HG03066 (cell line): ENCODE data around the gene DGKI.
"Not testable (repeated sequence)": the region's sequence is repeated elsewhere in the genome, so short reads cannot be mapped to it uniquely, and the experiment has no call there.

Experiments used
- ATAC-seq: cut with Tn5 transposase; IDR thresholded peaks from one replicate; pipeline ENCODE4 v1.9.1; 2021; ENCODE audit warnings: low read depth; ENCODE audit not compliant: unreplicated experiment

DGKI gene

DNA sequence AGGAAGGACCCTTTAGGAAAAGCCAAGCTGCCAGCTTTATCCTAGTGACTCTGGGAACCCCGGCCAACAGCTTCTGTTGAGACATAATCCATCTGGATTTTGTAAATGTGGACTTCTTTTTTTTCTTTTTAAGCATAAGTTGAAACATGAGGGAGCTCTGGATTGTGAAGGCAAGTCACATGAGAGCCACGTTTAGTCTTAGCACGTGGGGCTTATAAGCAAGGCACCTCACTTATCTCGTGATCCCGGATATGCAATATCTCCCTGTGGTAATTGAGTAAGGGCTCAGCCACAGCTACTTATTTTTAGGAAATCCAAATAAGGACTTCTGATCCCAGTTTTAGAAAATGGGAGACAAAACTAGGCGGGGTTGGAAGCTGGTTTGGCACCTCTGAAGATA is 392.0 kb downstream of the DGKI start:
- ATAC-seq, result no peak

DNA sequence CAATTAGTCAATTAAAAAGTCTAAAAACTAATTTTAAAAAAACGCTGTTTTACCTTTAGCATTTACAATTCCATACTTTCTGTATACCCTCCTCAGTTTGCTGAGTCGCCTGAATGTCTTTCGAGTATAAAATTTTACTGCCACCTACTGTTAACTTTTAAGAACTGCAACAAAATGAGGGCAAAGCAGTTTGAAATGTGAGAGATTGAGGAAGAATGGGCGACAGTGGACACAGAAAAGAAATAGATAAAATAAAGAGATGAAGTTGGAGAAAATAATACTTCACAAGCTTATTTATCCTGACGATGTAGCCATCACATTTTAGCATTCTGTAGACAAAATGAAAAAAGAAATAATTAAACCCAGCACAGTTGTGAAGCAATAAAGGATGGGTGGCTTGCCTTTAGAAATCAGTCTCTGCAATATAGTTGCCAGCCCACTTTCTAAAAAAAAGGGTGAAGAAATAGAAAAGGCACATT is 392.5 kb downstream of the DGKI start:
- ATAC-seq, result peak; percentile 66

DNA sequence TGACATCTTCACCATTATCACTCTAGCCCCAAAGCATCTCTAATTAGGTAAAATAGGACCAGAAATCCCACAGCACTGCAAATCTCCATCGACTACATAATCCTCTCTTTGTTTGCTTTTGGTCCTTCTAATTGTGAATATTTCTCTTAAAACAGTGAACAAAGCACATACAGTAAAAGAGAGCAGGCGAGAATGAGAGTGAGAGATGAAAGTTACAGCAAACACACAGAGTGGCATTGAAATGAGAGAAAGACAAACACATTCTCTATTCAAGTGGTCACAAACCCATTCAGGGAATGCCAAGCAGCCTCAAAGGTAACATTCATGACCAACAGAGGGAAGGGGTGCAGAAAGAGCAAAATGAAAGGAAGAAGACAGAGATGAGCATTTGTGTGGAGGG is 393.4 kb downstream of the DGKI start:
- no peak for ATAC-seq

DNA sequence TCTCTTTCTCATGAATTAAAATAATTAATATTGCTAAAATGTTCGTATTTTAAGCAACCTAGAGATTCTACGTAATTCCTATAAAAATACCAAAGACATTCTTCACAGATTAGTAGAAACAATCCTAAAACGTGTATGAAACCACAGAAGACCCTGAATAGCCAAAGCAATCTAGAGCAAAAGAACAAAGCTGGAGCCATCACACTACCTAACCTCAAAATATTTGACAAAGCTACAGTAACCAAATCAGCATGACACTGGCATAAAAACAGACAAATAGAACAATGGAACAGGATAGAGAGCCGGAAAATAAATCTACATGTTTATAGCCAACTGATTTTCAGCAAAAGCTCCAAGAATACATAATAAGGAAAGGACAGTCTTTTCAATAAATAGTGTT is 397.8 kb downstream of the DGKI start:
- no peak for ATAC-seq

DNA sequence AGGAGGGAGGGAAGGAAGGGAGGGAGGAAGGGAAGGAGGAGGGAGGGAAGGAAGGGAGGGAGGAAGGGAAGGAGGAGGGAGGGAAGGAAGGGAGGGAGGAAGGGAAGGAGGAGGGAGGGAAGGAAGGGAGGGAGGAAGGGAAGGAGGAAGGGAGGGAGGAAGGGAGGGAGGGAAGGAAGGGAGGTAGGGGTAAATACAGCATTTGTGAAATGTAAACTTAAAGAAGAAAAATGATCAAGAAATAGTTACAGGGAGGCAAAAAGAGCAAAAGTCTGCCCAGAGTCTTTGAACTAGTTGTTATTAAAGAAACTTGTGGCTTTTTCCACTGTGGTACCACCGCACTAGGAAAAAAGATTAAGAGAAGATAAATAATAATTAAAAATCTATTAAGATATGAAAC is 398.2 kb downstream of the DGKI start:
- not testable (repeated sequence) for ATAC-seq

DNA sequence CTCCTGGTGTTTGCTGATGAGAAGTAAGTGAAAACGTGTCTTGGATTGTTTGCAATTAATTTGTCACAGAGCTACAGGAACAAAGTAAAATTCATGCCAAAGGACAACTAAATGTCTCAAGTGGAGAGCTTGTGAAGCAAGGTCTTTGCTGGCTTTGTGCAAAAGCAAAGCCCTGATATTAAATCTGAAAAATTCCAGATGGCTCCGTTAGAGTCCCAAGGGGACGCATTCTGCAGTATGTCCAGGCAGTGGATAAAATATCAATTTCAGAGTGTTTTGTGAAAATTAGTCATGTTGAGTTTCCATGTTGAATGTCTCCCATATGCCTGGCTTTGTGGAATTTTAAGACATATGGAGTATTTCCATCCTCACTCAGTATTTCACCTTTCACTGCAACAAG is 400.7 kb downstream of the DGKI start:
- no peak for ATAC-seq

DNA sequence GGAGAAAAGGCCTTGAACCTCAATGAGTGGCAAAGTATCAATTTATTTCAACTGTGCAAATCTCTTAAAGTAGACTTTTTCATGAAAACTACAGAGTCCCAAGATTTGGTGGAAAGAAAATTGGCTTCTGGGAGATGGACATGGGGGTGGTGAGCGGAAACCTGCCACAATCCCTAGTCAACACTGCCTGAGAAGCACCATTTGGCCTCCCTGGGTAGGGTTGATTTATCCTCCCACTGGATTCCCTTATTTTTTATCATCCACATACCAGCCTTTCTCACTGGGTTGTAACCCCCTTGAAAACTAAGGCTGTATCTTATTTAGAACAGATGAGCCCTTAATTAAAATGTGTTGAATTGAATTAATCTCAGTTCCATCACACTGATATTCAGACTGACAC is 401.5 kb downstream of the DGKI start:
- no peak for ATAC-seq

DNA sequence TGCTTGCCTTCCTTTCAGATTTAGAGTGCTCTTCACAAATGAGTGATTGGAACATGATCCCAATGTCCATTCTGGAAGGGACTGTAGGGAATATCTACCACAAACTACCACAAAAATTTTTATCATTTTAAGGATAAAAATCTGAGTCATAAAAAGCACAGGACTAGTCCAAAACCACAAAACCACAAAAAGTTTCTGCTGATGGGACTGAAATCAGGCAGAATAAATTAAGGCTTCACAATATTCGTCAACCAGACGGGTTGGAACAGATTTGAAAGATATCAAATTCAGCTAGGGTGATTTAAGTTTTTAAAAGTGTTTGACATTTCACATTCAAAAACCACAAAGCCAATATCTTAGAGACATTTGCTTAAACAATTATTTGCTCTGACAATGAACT is 403.2 kb downstream of the DGKI start:
- no peak for ATAC-seq

DNA sequence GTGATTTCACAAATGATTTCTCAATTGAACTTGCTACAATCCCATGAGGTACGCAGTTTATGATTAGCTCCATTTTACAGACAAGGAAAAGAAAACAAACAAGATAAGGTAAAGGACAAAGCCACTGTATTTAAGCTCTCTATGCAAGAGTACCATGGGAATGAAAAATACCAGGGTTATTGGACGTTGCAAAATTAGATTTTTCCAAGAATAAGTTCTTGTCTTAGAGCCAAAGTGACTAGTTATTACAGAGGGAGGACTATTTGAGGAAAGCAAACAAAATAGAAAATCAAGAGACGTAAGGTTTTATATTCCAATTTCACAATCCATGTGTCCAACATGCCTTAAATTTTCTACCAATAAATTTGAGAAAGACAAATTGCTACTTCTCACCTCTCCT is 405.3 kb downstream of the DGKI start:
- ATAC-seq, result no peak

DNA sequence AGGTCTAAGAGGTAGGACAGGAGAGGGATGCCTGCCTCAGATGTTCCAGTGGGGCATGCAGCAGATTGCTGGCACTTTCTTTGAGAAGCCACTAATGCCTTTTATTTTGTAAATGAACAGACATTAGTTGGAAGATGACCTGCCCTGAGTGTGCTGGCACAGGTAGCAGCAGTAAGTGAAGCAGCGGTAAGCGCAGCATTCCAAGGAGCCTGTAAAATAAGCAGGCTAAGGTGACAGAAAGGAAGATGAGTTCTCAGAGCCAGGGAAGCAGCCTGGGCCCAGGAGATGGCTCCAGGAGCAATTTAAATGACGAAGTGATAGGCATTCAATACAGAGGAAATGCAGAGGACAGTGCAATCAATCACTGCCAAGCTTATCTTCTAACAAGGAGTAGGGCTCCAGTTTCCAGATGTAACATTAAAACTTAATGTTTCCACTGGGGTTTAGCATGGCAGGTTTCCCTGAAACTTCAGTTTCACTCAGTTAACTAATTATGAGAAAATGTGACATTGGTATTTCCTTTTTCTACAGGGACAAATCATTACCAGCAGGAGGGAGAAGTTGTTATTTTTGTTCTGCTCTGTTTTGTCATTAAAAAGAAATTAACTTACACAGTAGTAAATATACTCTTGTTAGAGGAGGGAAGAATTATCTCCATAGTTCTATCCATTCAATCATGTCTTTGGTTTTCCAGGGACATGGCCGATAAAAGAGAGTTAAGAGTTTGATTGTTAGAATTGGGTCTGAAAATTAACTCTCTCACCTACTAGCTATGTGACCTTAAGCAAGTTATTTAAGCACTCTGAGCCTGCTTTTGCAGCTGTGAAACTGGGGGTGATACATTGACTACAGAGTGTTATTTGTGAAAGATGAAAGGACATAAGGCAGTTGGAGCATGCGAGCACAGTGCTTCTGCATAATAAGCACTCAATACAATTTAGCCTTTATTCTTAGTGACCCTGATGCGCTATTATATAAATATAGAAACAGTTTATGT is 406.6 kb downstream of the DGKI start:
- ATAC-seq, result no peak

DNA sequence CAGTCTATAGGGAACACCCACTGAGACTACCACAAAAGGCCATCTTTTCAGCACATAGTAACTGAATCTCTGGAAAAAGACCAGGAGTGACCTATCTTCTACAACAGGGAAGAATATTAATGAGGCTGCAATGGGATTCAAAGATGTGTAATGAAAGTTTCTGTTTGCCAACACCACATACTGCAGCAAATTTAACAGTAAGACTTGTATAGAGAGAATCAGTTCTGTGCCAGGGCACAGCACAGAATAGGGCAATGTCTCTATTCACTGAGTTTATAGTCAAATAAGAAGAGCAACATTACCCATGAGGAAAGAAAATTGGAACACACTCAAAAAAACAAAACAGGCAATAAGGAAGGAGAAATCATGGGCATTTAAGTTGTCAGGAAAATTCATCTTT is 411.8 kb downstream of the DGKI start:
- no peak for ATAC-seq

DNA sequence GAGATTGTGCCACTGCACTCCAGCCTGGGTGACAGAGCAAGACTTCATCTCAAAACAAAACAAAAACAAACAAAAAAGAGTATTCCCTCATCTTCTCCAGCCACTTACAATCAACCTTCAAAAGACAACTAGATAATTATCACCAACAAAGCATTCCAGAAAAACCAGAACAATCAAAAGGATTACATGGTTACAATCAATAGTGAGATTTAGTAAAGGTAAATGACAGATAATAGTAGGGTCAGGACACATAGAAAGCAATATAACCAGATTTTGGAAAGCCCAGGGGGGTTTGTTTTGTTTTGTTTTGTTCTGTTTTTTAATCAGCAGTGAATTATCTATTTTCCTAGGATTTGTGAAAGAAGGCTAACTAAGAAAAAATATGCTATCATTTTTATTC is 412.2 kb downstream of the DGKI start:
- no peak for ATAC-seq

DNA sequence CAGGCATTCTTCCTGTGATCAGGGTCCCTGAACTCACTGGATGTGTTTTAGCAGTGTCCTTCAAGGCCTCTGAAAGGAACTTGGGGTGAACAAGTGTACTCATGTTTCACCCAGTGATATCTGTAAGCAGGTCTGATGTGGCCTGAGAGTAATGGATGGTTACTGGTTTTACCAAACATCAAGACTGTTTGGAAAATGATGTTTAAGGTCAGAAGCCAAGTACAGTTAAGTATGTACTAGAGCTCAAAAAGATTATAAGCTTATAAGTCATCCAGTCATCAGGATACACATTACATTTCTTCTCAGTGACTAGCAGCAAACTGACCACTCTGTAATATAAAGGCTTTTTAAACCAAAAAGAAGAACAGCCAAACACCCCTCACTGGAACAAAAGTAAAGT is 423.5 kb downstream of the DGKI start:
- no peak for ATAC-seq

DNA sequence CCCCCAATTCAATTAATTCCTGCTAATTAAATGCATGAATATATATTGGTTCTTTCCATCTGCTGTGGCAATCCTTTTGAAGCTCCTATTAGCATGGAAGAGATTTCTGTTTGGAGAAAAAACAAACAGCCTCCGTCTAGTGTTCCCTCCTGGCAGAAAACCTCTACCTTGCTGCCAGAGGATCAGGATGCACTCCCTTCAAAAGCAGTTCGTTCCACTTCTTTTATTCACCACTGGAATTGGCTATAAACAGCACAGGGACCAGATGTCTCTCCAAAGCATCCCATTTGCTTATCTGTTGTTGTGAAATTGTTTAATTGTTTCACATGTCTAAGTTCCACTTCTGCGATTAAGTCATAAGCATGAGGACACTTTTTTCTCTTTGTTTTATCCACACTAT is 425.4 kb downstream of the DGKI start:
- no peak for ATAC-seq

DNA sequence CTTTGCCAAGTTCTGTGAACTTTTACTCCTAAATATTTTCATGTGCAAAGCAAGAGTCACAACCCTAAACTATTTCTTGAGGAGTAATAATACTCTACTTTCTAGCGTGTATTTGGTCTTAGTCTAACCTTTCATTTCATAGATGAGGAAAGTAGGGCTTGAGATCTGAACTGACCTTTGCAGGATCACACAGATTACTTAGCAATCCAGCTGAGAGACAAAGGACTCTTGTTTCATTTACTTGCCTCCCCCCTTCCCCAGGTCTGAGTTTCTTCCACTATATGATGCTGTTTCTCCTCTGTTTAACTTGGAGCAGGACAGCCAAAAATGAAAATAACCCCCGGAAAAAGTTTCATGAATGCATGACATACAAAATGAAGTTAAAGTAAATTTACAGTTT is 427.9 kb downstream of the DGKI start:
- ATAC-seq, result no peak

DNA sequence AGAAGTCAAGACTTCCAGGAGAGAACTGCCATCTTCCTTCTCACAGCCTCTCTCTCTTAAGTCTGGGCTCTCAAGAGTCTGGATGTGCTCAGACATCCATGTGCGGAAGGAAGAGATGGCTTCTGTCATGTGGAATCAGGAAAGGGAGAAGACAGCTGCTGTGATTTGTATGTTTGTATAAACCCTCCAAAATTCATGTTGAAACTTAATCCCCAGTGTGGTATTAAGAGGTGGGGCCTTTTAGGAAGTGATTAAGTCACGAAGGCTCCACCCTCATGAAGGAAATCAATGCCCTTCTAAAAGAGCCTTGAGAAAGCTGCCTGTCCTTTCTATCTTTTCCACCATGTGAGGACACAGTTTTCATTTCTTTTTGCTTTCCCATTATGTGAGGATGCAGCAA is 429.3 kb downstream of the DGKI start:
- no peak for ATAC-seq

DNA sequence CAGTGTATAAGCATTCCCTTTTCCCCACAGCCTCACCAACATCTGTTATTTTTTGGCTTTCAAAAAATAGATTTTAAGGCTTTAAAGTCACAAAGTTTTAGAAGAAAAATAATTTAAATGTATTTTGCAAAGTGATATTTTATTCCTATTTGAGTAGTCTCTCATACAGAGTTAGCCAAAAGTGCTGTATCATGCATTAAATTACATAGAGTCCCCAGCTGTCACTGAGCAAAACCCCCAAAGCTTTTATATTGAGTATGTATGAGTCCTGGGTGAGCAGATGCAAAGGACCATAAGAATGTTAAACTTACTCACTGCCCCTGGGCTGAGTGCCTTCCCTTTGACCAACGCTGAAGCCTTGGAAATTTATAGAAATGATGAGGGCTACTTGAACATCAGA is 432.9 kb downstream of the DGKI start:
- no peak for ATAC-seq

DNA sequence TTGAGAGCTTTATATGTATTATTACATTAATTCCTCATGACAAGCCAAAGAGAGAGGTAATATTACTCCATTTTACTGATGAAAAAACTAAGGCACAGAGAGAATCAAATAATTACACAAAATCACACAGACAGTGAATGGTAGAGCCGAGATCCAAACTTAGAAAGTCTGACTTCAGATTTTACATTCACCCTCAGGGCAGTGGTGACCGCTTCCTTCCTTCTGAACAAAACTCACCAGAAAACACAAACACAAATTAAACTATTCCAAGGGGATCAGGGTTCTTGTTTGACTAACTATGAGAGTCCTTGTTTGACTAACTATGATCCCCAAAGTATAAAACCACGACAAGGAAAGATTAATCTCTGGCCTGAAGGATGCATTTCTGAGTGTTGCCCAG is 435.3 kb downstream of the DGKI start:
- no peak for ATAC-seq

DNA sequence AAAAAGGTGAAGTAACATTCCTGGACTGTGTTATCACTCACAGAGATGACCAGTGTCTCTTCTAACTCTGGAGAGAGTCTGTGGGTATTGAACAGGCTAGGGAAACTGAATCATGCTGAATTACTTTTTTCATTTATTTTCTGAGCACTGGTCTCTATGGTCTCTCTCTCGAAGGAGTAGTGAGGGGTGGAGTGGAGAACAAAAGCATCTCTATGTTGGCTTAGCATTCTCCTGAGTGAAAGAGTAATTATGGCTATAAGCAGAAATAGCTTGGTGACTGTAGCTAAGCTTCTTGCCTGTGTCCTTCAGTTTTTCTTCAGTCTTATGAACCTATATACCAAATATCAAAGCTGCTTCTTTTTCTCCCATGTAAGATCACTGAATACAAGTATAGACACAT is 438.6 kb downstream of the DGKI start:
- ATAC-seq, result no peak

DNA sequence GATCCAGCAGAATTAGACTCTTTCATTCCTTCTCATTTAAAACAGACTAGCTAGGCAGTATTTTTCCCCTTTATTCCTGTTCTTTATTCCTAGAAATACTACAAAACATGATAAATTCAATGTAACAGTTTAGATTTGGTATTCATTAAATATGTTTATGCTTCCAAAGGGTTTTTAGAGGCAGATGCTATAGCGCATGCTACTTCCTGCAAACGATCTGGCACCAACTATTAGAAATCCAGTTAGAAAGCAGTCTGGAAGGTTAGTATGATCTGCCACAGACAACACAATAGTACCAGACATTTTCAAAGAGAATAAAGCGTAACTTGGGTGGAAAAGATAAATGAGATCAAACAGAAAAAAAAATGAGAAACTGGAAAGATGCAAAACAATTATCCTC is 439.7 kb downstream of the DGKI start:
- no peak for ATAC-seq

DNA sequence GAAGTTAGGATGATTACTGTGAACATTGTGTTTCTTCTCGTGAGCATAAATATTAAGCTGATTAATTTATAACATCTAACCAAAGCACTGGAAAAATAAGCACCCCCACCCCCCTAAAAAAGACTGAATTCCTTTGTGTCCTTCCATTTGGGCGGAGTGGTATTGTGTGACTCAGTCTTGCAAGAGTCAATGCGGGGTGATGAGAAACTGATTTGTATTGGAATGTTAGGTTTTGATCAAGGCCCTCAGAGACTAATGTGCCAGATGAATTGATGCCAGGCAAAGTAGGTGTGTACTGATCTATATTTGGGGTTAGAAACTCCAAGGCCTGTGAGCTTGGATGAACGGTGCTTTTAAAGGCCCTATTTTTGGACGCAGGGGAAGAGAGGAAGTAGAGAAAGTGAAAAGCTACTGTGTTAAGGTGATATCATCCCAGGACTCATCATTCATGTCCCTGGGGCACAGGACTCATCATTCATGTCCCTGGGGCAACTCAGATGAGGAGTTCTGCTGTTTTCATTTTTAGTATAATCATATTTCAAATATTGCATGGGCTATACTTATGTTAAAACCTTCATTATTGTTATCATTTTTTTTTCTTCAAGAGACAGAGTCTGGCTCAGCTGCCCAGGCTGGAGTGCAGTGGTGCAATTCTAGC is 442.0 kb downstream of the DGKI start:
- no peak for ATAC-seq

DNA sequence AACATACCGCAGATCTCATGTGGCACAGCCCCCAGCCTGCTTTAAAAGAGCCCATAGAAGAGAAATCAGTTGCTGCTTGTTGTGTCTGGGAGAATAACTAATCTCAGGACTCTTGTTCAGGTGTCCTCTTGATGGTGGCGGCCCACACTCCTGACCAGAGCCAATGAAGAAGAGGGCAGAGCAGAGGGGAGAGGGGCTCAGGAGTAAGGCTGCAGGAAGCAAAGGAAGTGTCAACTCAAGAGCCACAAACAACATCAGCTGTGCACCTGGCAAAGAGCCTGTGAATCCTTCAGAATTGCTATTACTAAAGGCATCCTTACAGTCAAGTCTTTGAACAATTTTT is 443.4 kb downstream of the DGKI start:
- ATAC-seq, result no peak
